HepG2 (cell line): ENCODE measurements around the gene POLE3. TPM values are rescaled to one million over a fixed set of nuclear protein-coding genes. Genes with fewer than 3 reads are reported as not detected.

Source experiments
- ASH2L ChIP-seq: fragments of 300-600, 200-600 bp; sonication (generic); IDR thresholded peaks from 2 replicates; pipeline ENCODE4 v1.7.0; 2017; ENCODE audit warnings: low read depth, mild to moderate bottlenecking, moderate library complexity, mixed read lengths, low read length; ENCODE audit not compliant: insufficient read length
- ATRX ChIP-seq: sonication (generic); formaldehyde crosslinking; IDR thresholded peaks from 2 replicates; pipeline ENCODE4 v1.4.0; 2020; ENCODE audit warnings: missing genetic modification reagents, borderline replicate concordance
- FOSL2 ChIP-seq: sonication (generic); formaldehyde crosslinking; IDR thresholded peaks from 2 replicates; pipeline ENCODE4 v1.4.0; 2020; ENCODE audit warnings: missing genetic modification reagents
- NFIC ChIP-seq: IDR thresholded peaks from 2 replicates; pipeline ENCODE4 v1.6.1; 2012; ENCODE audit warnings: mild to moderate bottlenecking, low read length, inconsistent platforms
- RXRB ChIP-seq: IDR thresholded peaks from 2 replicates; pipeline ENCODE4 v1.6.1; 2016; ENCODE audit warnings: borderline replicate concordance, missing genetic modification reagents, missing compliant biosample characterization
- SMAD3 ChIP-seq: sonication (generic); formaldehyde crosslinking; IDR thresholded peaks from 2 replicates; pipeline ENCODE4 v1.4.0; 2020; ENCODE audit warnings: missing genetic modification reagents
- TFAP4 ChIP-seq: sonication (generic); IDR thresholded peaks from 2 replicates; pipeline ENCODE4 v1.6.1; 2016; ENCODE audit warnings: low read depth, borderline replicate concordance
- THYN1 ChIP-seq: sonication (generic); formaldehyde crosslinking; IDR thresholded peaks from 2 replicates; pipeline ENCODE4 v1.8.1; 2023; ENCODE audit warnings: low read depth, mild to moderate bottlenecking, moderate library complexity, missing genetic modification reagents, borderline replicate concordance
- ZBTB7B ChIP-seq: sonication (generic); formaldehyde crosslinking; IDR thresholded peaks from 2 replicates; pipeline ENCODE4 v1.4.0; 2020; ENCODE audit warnings: missing genetic modification reagents
- ZNF263 ChIP-seq: sonication (generic); formaldehyde crosslinking; IDR thresholded peaks from 2 replicates; pipeline ENCODE4 v1.4.0; 2020; ENCODE audit warnings: missing genetic modification reagents
- ZNF382 ChIP-seq: sonication (generic); formaldehyde crosslinking; IDR thresholded peaks from 2 replicates; pipeline ENCODE4 v1.5.0; 2020; ENCODE audit warnings: missing genetic modification reagents, mild to moderate bottlenecking, borderline replicate concordance
- ZNF569 ChIP-seq: sonication (generic); formaldehyde crosslinking; IDR thresholded peaks from 2 replicates; pipeline ENCODE4 v1.5.0; 2020; ENCODE audit warnings: mild to moderate bottlenecking, missing genetic modification reagents, moderate library complexity, borderline replicate concordance
- ZNF615 ChIP-seq: sonication (generic); formaldehyde crosslinking; IDR thresholded peaks from 2 replicates; pipeline ENCODE4 v1.5.0; 2020; ENCODE audit warnings: mild to moderate bottlenecking, missing genetic modification reagents, borderline replicate concordance
- ZNF768 ChIP-seq: sonication (generic); formaldehyde crosslinking; IDR thresholded peaks from 2 replicates; pipeline ENCODE4 v1.4.0; 2020; ENCODE audit warnings: missing genetic modification reagents
- ZNF790 ChIP-seq: sonication (generic); formaldehyde crosslinking; IDR thresholded peaks from 2 replicates; pipeline ENCODE4 v1.8.0; 2022; ENCODE audit warnings: missing genetic modification reagents, mild to moderate bottlenecking, borderline replicate concordance
- polyA plus RNA-seq, 8 experiments: library from polyadenylated mRNA; depleted of rRNA in 3 of 8; stranded (reverse) in 7 of 8; unstranded in 1 of 8; fragments of >200 nt; fragmentation: Illumina TruSeq in 4 of 8; extraction: Trizol in 4 of 8; gene quantifications; 2 replicates each; pipeline versions ENCODE4 v1.2.1 to v1.2.3, GENCODE V29; 2011 to 2016; ENCODE audit warnings: low read depth in 4 of 8, missing spikeins in 1 of 8, mixed read lengths in 1 of 8; ENCODE audit not compliant: insufficient read depth in 1 of 8
- total RNA-seq, 5 experiments: library from RNA; depleted of rRNA; stranded (reverse); fragments of >200 nt; fragmentation: Illumina TruSeq; extraction: Trizol; gene quantifications; 2 replicates each; pipeline ENCODE4 v1.2.3, GENCODE V29; 2016; ENCODE audit warnings: low read depth in 1 of 5
- TF ChIP-seq, protein P1 (sequence below): sonication (generic); formaldehyde crosslinking; IDR thresholded peaks from 2 replicates; pipeline ENCODE4 v1.4.0; 2020; ENCODE audit warnings: missing genetic modification reagents
- TF ChIP-seq, protein P2 (sequence below): sonication (generic); formaldehyde crosslinking; IDR thresholded peaks from 2 replicates; pipeline ENCODE4 v1.5.1; 2020; ENCODE audit warnings: mild to moderate bottlenecking, missing genetic modification reagents, borderline replicate concordance
- TF ChIP-seq, protein P3 (sequence below): sonication (generic); formaldehyde crosslinking; IDR thresholded peaks from 2 replicates; pipeline ENCODE4 v1.8.0; 2022; ENCODE audit warnings: missing genetic modification reagents, mild to moderate bottlenecking, moderate library complexity, borderline replicate concordance

The POLE3 gene
- total and polyA plus RNA-seq, 2 of the 13 experiments (the other 11 are each of a cell fraction or from before 2014, with no cell fraction given) = 36.0 to 77.2 TPM

GRCh38 chr9:113395000-113395861 is 15.2 kb downstream of the POLE3 start (continued):
- TF ChIP-seq RXRB (CRISPR knock-in tag) (peak; percentile 94), THYN1 (CRISPR knock-in tag) (0 out of 2 replicates have a peak, but pooled peaks have one; percentile 17), ZNF263 (CRISPR knock-in tag) (0 out of 2 replicates have a peak, but pooled peaks have one; percentile 22), ASH2L (peak; percentile 33), NFIC (peak; percentile 51; the same call in 1 of the 2 replicates), ZNF569 (CRISPR knock-in tag) (no peak), SMAD3 (CRISPR knock-in tag) (no peak), ZNF615 (CRISPR knock-in tag) (no peak), ZNF768 (CRISPR knock-in tag) (no peak), TFAP4 (peak; percentile 44; the same call in 1 of the 2 replicates), FOSL2 (CRISPR knock-in tag) (peak; percentile 74), ATRX (CRISPR knock-in tag) (no peak), ZBTB7B (CRISPR knock-in tag) (peak; percentile 67; the same call in 1 of the 2 replicates), ZNF790 (no peak), ZNF382 (CRISPR knock-in tag) (no peak)
- TF ChIP-seq, protein P1, sequence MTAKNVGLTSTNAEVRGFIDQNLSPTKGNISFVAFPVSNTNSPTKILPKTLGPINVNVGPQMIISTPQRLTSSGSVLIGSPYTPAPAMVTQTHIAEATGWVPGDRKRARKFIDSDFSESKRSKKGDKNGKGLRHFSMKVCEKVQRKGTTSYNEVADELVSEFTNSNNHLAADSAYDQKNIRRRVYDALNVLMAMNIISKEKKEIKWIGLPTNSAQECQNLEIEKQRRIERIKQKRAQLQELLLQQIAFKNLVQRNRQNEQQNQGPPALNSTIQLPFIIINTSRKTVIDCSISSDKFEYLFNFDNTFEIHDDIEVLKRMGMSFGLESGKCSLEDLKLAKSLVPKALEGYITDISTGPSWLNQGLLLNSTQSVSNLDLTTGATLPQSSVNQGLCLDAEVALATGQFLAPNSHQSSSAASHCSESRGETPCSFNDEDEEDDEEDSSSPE (CRISPR knock-in tag) = peak; percentile 44; the same call in 1 of the 2 replicates
- TF ChIP-seq, protein P2, sequence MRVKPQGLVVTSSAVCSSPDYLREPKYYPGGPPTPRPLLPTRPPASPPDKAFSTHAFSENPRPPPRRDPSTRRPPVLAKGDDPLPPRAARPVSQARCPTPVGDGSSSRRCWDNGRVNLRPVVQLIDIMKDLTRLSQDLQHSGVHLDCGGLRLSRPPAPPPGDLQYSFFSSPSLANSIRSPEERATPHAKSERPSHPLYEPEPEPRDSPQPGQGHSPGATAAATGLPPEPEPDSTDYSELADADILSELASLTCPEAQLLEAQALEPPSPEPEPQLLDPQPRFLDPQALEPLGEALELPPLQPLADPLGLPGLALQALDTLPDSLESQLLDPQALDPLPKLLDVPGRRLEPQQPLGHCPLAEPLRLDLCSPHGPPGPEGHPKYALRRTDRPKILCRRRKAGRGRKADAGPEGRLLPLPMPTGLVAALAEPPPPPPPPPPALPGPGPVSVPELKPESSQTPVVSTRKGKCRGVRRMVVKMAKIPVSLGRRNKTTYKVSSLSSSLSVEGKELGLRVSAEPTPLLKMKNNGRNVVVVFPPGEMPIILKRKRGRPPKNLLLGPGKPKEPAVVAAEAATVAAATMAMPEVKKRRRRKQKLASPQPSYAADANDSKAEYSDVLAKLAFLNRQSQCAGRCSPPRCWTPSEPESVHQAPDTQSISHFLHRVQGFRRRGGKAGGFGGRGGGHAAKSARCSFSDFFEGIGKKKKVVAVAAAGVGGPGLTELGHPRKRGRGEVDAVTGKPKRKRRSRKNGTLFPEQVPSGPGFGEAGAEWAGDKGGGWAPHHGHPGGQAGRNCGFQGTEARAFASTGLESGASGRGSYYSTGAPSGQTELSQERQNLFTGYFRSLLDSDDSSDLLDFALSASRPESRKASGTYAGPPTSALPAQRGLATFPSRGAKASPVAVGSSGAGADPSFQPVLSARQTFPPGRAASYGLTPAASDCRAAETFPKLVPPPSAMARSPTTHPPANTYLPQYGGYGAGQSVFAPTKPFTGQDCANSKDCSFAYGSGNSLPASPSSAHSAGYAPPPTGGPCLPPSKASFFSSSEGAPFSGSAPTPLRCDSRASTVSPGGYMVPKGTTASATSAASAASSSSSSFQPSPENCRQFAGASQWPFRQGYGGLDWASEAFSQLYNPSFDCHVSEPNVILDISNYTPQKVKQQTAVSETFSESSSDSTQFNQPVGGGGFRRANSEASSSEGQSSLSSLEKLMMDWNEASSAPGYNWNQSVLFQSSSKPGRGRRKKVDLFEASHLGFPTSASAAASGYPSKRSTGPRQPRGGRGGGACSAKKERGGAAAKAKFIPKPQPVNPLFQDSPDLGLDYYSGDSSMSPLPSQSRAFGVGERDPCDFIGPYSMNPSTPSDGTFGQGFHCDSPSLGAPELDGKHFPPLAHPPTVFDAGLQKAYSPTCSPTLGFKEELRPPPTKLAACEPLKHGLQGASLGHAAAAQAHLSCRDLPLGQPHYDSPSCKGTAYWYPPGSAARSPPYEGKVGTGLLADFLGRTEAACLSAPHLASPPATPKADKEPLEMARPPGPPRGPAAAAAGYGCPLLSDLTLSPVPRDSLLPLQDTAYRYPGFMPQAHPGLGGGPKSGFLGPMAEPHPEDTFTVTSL (CRISPR knock-in tag) = peak; percentile 89; the same call in 1 of the 2 replicates
- TF ChIP-seq, protein P3, sequence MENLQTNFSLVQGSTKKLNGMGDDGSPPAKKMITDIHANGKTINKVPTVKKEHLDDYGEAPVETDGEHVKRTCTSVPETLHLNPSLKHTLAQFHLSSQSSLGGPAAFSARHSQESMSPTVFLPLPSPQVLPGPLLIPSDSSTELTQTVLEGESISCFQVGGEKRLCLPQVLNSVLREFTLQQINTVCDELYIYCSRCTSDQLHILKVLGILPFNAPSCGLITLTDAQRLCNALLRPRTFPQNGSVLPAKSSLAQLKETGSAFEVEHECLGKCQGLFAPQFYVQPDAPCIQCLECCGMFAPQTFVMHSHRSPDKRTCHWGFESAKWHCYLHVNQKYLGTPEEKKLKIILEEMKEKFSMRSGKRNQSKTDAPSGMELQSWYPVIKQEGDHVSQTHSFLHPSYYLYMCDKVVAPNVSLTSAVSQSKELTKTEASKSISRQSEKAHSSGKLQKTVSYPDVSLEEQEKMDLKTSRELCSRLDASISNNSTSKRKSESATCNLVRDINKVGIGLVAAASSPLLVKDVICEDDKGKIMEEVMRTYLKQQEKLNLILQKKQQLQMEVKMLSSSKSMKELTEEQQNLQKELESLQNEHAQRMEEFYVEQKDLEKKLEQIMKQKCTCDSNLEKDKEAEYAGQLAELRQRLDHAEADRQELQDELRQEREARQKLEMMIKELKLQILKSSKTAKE (CRISPR knock-in tag) = peak; percentile 93
